C4-2B (cell line): ENCODE results near the gene GALNT9.
"Not testable (repeated sequence)": the region's sequence is repeated elsewhere in the genome, so short reads cannot be mapped to it uniquely, and the experiment has no call there.

Experiments used
- H3K27ac ChIP-seq: fragments of 450-650 bp; 2 replicates; pipeline ENCODE4 v1.5.1; 2017
- CTCF ChIP-seq: fragments of 450-650 bp; conservative IDR thresholded peaks from 2 replicates; pipeline ENCODE4 v1.5.1; 2017; ENCODE audit warnings: mild to moderate bottlenecking
- ZFX ChIP-seq: fragments of 450-650 bp; IDR thresholded peaks from 2 replicates; pipeline ENCODE4 v1.6.1; 2017

GALNT9 gene

GRCh38 chr12:132267873-132268272 lies 61.5 kb downstream of the GALNT9 start:
- H3K27ac ChIP-seq = no peak overlapping the region
- TF ChIP-seq ZFX (no peak), CTCF (no peak)

GRCh38 chr12:132266802-132267201 lies 62.6 kb downstream of the GALNT9 start:
- TF ChIP-seq CTCF (no peak), ZFX (no peak)
- H3K27ac ChIP-seq = no peak overlapping the region

GRCh38 chr12:132266370-132266769 lies 63.0 kb downstream of the GALNT9 start:
- H3K27ac ChIP-seq = no peak overlapping the region
- TF ChIP-seq CTCF = no peak
- TF ChIP-seq ZFX = no peak

GRCh38 chr12:132265822-132266221 lies 63.6 kb downstream of the GALNT9 start:
- H3K27ac ChIP-seq = not testable (repeated sequence)

- no peak overlapping the region for H3K27ac ChIP-seq
- TF ChIP-seq ZFX (no peak), CTCF (no peak)
Observed at GRCh38 chr12:132265056-132265800, 64.2 kb downstream of the GALNT9 start.

GRCh38 chr12:132264086-132265010 lies 65.0 kb downstream of the GALNT9 start:
- TF ChIP-seq CTCF (no peak), ZFX (no peak)
- no peak overlapping the region for H3K27ac ChIP-seq

GRCh38 chr12:132263451-132264049 lies 65.8 kb downstream of the GALNT9 start:
- TF ChIP-seq CTCF (no peak), ZFX (no peak)
- no peak overlapping the region for H3K27ac ChIP-seq
